GM03348 (cell line): ENCODE data around the gene HMGXB4.
A peak's percentile ranks its signal among the peaks of the same experiment; 100 is the strongest.

Experiments
- DNase-seq: peaks from one replicate; pipeline ENCODE4 v3.0.0; 2012; ENCODE audit warnings: low spot score

The HMGXB4 gene

GRCh38 chr22:35327690-35328471, 70.6 kb downstream of the HMGXB4 start:
- DNase-seq = no peak

- no peak for DNase-seq
Measured at GRCh38 chr22:35328472-35328885, 71.2 kb downstream of the HMGXB4 start.

- DNase-seq = no peak
Measured at GRCh38 chr22:35329114-35329847, 72.0 kb downstream of the HMGXB4 start.

GRCh38 chr22:35330258-35330861, 73.1 kb downstream of the HMGXB4 start:
- DNase-seq = peak; percentile 85

- no peak for DNase-seq
Measured at GRCh38 chr22:35332278-35332677, 75.0 kb downstream of the HMGXB4 start.

- DNase-seq = no peak
Measured at GRCh38 chr22:35333220-35333619, 75.9 kb downstream of the HMGXB4 start.

GRCh38 chr22:35334004-35334403, 76.7 kb downstream of the HMGXB4 start:
- DNase-seq = no peak

- no peak for DNase-seq
Measured at GRCh38 chr22:35335468-35335867, 78.2 kb downstream of the HMGXB4 start.

- no peak for DNase-seq
Measured at GRCh38 chr22:35335936-35336781, 78.9 kb downstream of the HMGXB4 start.

- DNase-seq = no peak
Measured at GRCh38 chr22:35337932-35338331, 80.6 kb downstream of the HMGXB4 start.

- no peak for DNase-seq
Measured at GRCh38 chr22:35341090-35341874, 84.0 kb downstream of the HMGXB4 start.

GRCh38 chr22:35342390-35342789, 85.1 kb downstream of the HMGXB4 start:
- no peak for DNase-seq

- DNase-seq = no peak
Measured at GRCh38 chr22:35343664-35344550, 86.6 kb downstream of the HMGXB4 start.

- no peak for DNase-seq
Measured at GRCh38 chr22:35344956-35345690, 87.8 kb downstream of the HMGXB4 start.
